Stimulated activated naive CD8-positive, alpha-beta T cell treated with anti-CD3 and anti-CD28 coated beads, Interleukin-15, Interleukin-2, amounts not matched to agents 100 ng/mL and 50 ng/mL, for 24 hours (primary cell): ENCODE measurements around the gene VAPA.
"Not testable (repeated sequence)": the region's sequence is repeated elsewhere in the genome, so short reads cannot be mapped to it uniquely, and the experiment has no call there.

Experiments
- H3K27ac Mint-ChIP-seq: one replicate; pipeline ENCODE4 v1.8.0; 2021; ENCODE audit warnings: mild to moderate bottlenecking, mixed read lengths
- H3K27me3 Mint-ChIP-seq: one replicate; pipeline ENCODE4 v1.8.0; 2021; ENCODE audit warnings: mixed read lengths
- H3K36me3 Mint-ChIP-seq: one replicate; pipeline ENCODE4 v1.8.0; 2021; ENCODE audit warnings: low read depth, mixed read lengths
- H3K4me1 Mint-ChIP-seq: one replicate; pipeline ENCODE4 v1.8.0; 2021; ENCODE audit warnings: low read depth, mixed read lengths
- H3K4me3 Mint-ChIP-seq: one replicate; pipeline ENCODE4 v1.8.0; 2021; ENCODE audit warnings: mild to moderate bottlenecking, mixed read lengths
- H3K9me3 Mint-ChIP-seq: one replicate; pipeline ENCODE4 v1.8.0; 2021; ENCODE audit warnings: mixed read lengths

VAPA gene

GRCh38 chr18:9877655-9878014 lies 36.2 kb upstream of the VAPA start:
- Mint-ChIP-seq H3K27ac (no peak overlapping the region), H3K27me3 (peaks cover 5% of the 10 kb centered on the region), H3K4me1 (peaks cover 12% of the 10 kb centered on the region), H3K36me3 (no peaks in the 10 kb centered on the region), H3K4me3 (no peak overlapping the region), H3K9me3 (no peaks in the 10 kb centered on the region)

- H3K4me1 Mint-ChIP-seq, result peaks cover 12% of the 10 kb centered on the region
- H3K4me3 Mint-ChIP-seq, result no peak overlapping the region
- H3K27ac Mint-ChIP-seq, result no peak overlapping the region
- no peaks in the 10 kb centered on the region for H3K36me3 Mint-ChIP-seq
- H3K27me3 Mint-ChIP-seq, result peaks cover 5% of the 10 kb centered on the region
- no peaks in the 10 kb centered on the region for H3K9me3 Mint-ChIP-seq
These were observed 35.7 kb upstream of the VAPA start for GRCh38 chr18:9878095-9878494.

- Mint-ChIP-seq H3K4me3 (no peak overlapping the region), H3K36me3 (no peaks in the 10 kb centered on the region), H3K9me3 (no peaks in the 10 kb centered on the region), H3K27me3 (peaks cover 5% of the 10 kb centered on the region), H3K27ac (no peak overlapping the region), H3K4me1 (peaks cover 12% of the 10 kb centered on the region)
These were observed 35.0 kb upstream of the VAPA start for GRCh38 chr18:9878783-9879242.

GRCh38 chr18:9884090-9884489 lies 29.7 kb upstream of the VAPA start:
- H3K36me3 Mint-ChIP-seq, result no peaks in the 10 kb centered on the region
- no peaks in the 10 kb centered on the region for H3K9me3 Mint-ChIP-seq
- H3K4me3 Mint-ChIP-seq, result no peak overlapping the region
- no peaks in the 10 kb centered on the region for H3K4me1 Mint-ChIP-seq
- no peak overlapping the region for H3K27ac Mint-ChIP-seq
- H3K27me3 Mint-ChIP-seq, result peaks cover 3% of the 10 kb centered on the region

- Mint-ChIP-seq H3K4me1 (no peaks in the 10 kb centered on the region), H3K9me3 (no peaks in the 10 kb centered on the region), H3K4me3 (no peak overlapping the region), H3K27ac (no peak overlapping the region), H3K36me3 (no peaks in the 10 kb centered on the region), H3K27me3 (peaks cover 3% of the 10 kb centered on the region)
These were observed 29.2 kb upstream of the VAPA start for GRCh38 chr18:9884532-9885140.

- no peaks in the 10 kb centered on the region for H3K36me3 Mint-ChIP-seq
- peaks cover 3% of the 10 kb centered on the region for H3K27me3 Mint-ChIP-seq
- no peaks in the 10 kb centered on the region for H3K4me1 Mint-ChIP-seq
- no peaks in the 10 kb centered on the region for H3K9me3 Mint-ChIP-seq
- no peak within 1 kb of the TSS for H3K4me3 Mint-ChIP-seq
- no peak within 1 kb of the TSS for H3K27ac Mint-ChIP-seq
These were observed 28.4 kb upstream of the VAPA start, which contains the start of gene TXNDC2 for GRCh38 chr18:9885170-9886004. TSS of gene TXNDC2 (plus strand) at chr18:9885973. CDS start at chr18:9886681, 708 bp downstream.

- H3K9me3 Mint-ChIP-seq, result no peaks in the 10 kb centered on the region
These were observed 27.8 kb upstream of the VAPA start for GRCh38 chr18:9886005-9886348.

GRCh38 chr18:9887992-9888391 lies 25.8 kb upstream of the VAPA start:
- no peaks in the 10 kb centered on the region for H3K4me1 Mint-ChIP-seq

More at GRCh38 chr18:9886005-9886348, 27.8 kb upstream of the VAPA start:
- Mint-ChIP-seq H3K27ac (no peak overlapping the region), H3K4me3 (no peak overlapping the region), H3K4me1 (no peaks in the 10 kb centered on the region), H3K27me3 (peaks cover 3% of the 10 kb centered on the region), H3K36me3 (no peaks in the 10 kb centered on the region)

GRCh38 chr18:9890196-9890595 lies 23.6 kb upstream of the VAPA start:
- peaks cover 3% of the 10 kb centered on the region for H3K27me3 Mint-ChIP-seq
- no peaks in the 10 kb centered on the region for H3K9me3 Mint-ChIP-seq
- H3K4me1 Mint-ChIP-seq, result no peaks in the 10 kb centered on the region
- H3K36me3 Mint-ChIP-seq, result no peaks in the 10 kb centered on the region
- no peak overlapping the region for H3K4me3 Mint-ChIP-seq
- no peak overlapping the region for H3K27ac Mint-ChIP-seq

More at GRCh38 chr18:9887992-9888391, 25.8 kb upstream of the VAPA start:
- H3K27me3 Mint-ChIP-seq, result peaks cover 3% of the 10 kb centered on the region
- no peaks in the 10 kb centered on the region for H3K9me3 Mint-ChIP-seq
- H3K4me3 Mint-ChIP-seq, result no peak overlapping the region
- H3K27ac Mint-ChIP-seq, result no peak overlapping the region
- no peaks in the 10 kb centered on the region for H3K36me3 Mint-ChIP-seq

- Mint-ChIP-seq H3K27me3 (peaks cover 3% of the 10 kb centered on the region), H3K36me3 (no peaks in the 10 kb centered on the region), H3K27ac (no peak overlapping the region), H3K4me1 (no peaks in the 10 kb centered on the region), H3K9me3 (no peaks in the 10 kb centered on the region), H3K4me3 (no peak overlapping the region)
These were observed 22.9 kb upstream of the VAPA start for GRCh38 chr18:9890957-9891356.

- not testable (repeated sequence) for H3K27me3 Mint-ChIP-seq, H3K4me1 Mint-ChIP-seq, H3K36me3 Mint-ChIP-seq, H3K27ac Mint-ChIP-seq, H3K9me3 Mint-ChIP-seq, H3K4me3 Mint-ChIP-seq
These were observed 22.3 kb upstream of the VAPA start for GRCh38 chr18:9891515-9891914.

GRCh38 chr18:9894454-9895068 lies 19.3 kb upstream of the VAPA start:
- Mint-ChIP-seq H3K36me3 (no peaks in the 10 kb centered on the region), H3K4me1 (peaks cover 13% of the 10 kb centered on the region), H3K27ac (no peak overlapping the region), H3K27me3 (no peaks in the 10 kb centered on the region), H3K9me3 (no peaks in the 10 kb centered on the region), H3K4me3 (no peak overlapping the region)

- Mint-ChIP-seq H3K27ac (no peak overlapping the region), H3K27me3 (no peaks in the 10 kb centered on the region), H3K4me3 (no peak overlapping the region), H3K4me1 (peaks cover 25% of the 10 kb centered on the region), H3K36me3 (no peaks in the 10 kb centered on the region), H3K9me3 (no peaks in the 10 kb centered on the region)
These were observed 16.7 kb upstream of the VAPA start for GRCh38 chr18:9897129-9897528.

GRCh38 chr18:9897787-9898291 lies 16.0 kb upstream of the VAPA start:
- H3K27me3 Mint-ChIP-seq, H3K27ac Mint-ChIP-seq, H3K4me3 Mint-ChIP-seq, H3K9me3 Mint-ChIP-seq, H3K36me3 Mint-ChIP-seq: not testable (repeated sequence)
- H3K4me1 Mint-ChIP-seq, result peaks cover 25% of the 10 kb centered on the region
